SK-N-SH (cell line): Measurements from ENCODE around the gene EXOC3L1.

Experiments used
- CTCF ChIP-seq: fragments of 200-600 bp; sonication (generic); IDR thresholded peaks from 2 replicates; pipeline ENCODE4 v1.6.1; 2017; ENCODE audit warnings: antibody characterized with exemption, mild to moderate bottlenecking, moderate library complexity
- FOXM1 ChIP-seq: IDR thresholded peaks from 2 replicates; pipeline ENCODE4 v1.4.0; 2012; ENCODE audit warnings: low read depth, mild to moderate bottlenecking
- GATA2 ChIP-seq: sonication (generic); formaldehyde crosslinking; IDR thresholded peaks from 2 replicates; pipeline ENCODE4 v1.5.0; 2020; ENCODE audit warnings: mild to moderate bottlenecking, missing genetic modification reagents
- MXI1 ChIP-seq: IDR thresholded peaks from 2 replicates; pipeline ENCODE4 v1.6.1; 2012; ENCODE audit warnings: mild to moderate bottlenecking, low read depth, low read length, improper control_type of control experiment
- RFX5 ChIP-seq: IDR thresholded peaks from 2 replicates; pipeline ENCODE4 v1.6.1; 2012; ENCODE audit warnings: mild to moderate bottlenecking, improper control_type of control experiment, low read length
- TF ChIP-seq, protein P1 (sequence below): fragments of 150-350 bp; IDR thresholded peaks from 2 replicates; pipeline ENCODE4 v1.6.1; 2017; ENCODE audit warnings: antibody characterized with exemption, low read length, low read depth, borderline replicate concordance
- TF ChIP-seq, protein P2 (sequence below): fragments of 150-350 bp; IDR thresholded peaks from 2 replicates; pipeline ENCODE4 v1.6.1; 2016; ENCODE audit warnings: mild to moderate bottlenecking, low read depth, low read length

DNA sequence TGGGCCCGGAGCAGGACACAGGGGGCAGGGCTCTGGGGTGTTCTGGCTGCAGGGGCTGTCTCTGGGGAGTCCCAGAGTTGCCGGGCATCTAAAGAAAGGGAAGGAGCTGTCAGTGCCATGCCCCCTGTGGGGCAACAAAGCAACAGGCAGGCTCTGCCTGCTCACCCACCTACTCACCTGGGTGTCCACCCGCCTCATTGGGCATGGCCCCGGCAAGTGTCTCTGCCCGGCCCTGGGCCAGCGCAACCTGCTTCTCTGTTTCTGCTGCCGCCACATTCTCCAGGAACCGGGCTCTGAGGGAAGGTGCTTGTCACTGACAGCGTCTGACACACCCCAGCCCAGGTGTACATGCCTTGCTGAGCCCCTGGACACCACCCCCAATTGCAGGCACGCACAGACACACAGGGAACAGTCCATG, 44.3 kb upstream of the EXOC3L1 start:
- TF ChIP-seq CTCF = no peak
- TF ChIP-seq FOXM1 = no peak
- TF ChIP-seq, protein P1, sequence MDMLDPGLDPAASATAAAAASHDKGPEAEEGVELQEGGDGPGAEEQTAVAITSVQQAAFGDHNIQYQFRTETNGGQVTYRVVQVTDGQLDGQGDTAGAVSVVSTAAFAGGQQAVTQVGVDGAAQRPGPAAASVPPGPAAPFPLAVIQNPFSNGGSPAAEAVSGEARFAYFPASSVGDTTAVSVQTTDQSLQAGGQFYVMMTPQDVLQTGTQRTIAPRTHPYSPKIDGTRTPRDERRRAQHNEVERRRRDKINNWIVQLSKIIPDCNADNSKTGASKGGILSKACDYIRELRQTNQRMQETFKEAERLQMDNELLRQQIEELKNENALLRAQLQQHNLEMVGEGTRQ = no peak
- TF ChIP-seq GATA2 (CRISPR knock-in tag) = no peak
- no peak for TF ChIP-seq RFX5
- TF ChIP-seq, protein P2, sequence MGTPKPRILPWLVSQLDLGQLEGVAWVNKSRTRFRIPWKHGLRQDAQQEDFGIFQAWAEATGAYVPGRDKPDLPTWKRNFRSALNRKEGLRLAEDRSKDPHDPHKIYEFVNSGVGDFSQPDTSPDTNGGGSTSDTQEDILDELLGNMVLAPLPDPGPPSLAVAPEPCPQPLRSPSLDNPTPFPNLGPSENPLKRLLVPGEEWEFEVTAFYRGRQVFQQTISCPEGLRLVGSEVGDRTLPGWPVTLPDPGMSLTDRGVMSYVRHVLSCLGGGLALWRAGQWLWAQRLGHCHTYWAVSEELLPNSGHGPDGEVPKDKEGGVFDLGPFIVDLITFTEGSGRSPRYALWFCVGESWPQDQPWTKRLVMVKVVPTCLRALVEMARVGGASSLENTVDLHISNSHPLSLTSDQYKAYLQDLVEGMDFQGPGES = no peak
- no peak for TF ChIP-seq MXI1
